CD4-positive, alpha-beta T cell (primary cell): ENCODE measurements around the gene C6orf136. TPM values are rescaled to one million over a fixed set of nuclear protein-coding genes. Genes with fewer than 3 reads are reported as not detected.

Source experiments
- ATAC-seq: fragments of 200-7000 bp; cut with Tn5 transposase; one replicate; pipeline ENCODE4 v1.10.0; 2022; ENCODE audit warnings: mild to moderate bottlenecking; ENCODE audit not compliant: poor library complexity
- CTCF ChIA-PET: fragments of 350-600 bp; sonication (Branson Sonifier 250); formaldehyde crosslinking; loops from one replicate; lab custom pipeline; 2021; ENCODE audit warnings: antibody characterized with exemption, inconsistent platforms; lab: Charles Lee
- POLR2A ChIA-PET: fragments of 350-600 bp; sonication (Branson Sonifier 250); formaldehyde crosslinking; loops from one replicate; lab custom pipeline; 2021; ENCODE audit warnings: antibody characterized with exemption, inconsistent platforms; lab: Charles Lee
- DNase-seq, 14 experiments: peaks; one replicate each; pipeline ENCODE4 v3.0.0-alpha.2; 2013 to 2020; ENCODE audit warnings: mixed read lengths in 2 of 14
- H3K27ac ChIP-seq, 2 donors: one replicate each; pipeline versions ENCODE4 v1.5.1 to v1.7.0; 2013; ENCODE audit warnings: low read length in 2 of 2, low read depth in 1 of 2, mild to moderate bottlenecking in 1 of 2
- H3K27me3 ChIP-seq, 2 experiments: 1 replicate in 1 of 2; 2 replicates in 1 of 2; pipeline versions ENCODE4 v1.6.1 to v1.7.0; 2013; ENCODE audit warnings: low read length in 2 of 2, control low read depth in 1 of 2, mild to moderate bottlenecking in 1 of 2, moderate library complexity in 1 of 2; ENCODE audit not compliant: insufficient read depth in 2 of 2, control insufficient read depth in 1 of 2
- H3K36me3 ChIP-seq: one replicate; pipeline ENCODE4 v1.6.1; 2013; ENCODE audit warnings: low read length, control low read depth; ENCODE audit not compliant: insufficient read depth
- H3K4me1 ChIP-seq: one replicate; pipeline ENCODE4 v1.6.1; 2013; ENCODE audit warnings: low read length, control low read depth; ENCODE audit not compliant: insufficient read depth
- H3K4me3 ChIP-seq: one replicate; pipeline ENCODE4 v1.5.1; 2013; ENCODE audit warnings: mild to moderate bottlenecking, low read length, moderate library complexity
- H3K9me3 ChIP-seq, 2 experiments: 1 replicate in 1 of 2; 2 replicates in 1 of 2; pipeline versions ENCODE4 v1.6.1 to v1.7.0; 2013; ENCODE audit warnings: low read length in 2 of 2, mild to moderate bottlenecking in 2 of 2, control low read depth in 1 of 2, moderate library complexity in 1 of 2; ENCODE audit not compliant: control insufficient read depth in 1 of 2, insufficient read depth in 1 of 2
- H3K27ac Mint-ChIP-seq: one replicate; pipeline ENCODE4 v1.8.0; 2020; ENCODE audit warnings: mixed read lengths
- H3K27me3 Mint-ChIP-seq: one replicate; pipeline ENCODE4 v1.8.0; 2021; ENCODE audit warnings: mixed read lengths
- H3K36me3 Mint-ChIP-seq: one replicate; pipeline ENCODE4 v1.8.0; 2021; ENCODE audit warnings: low read depth, mixed read lengths
- H3K4me1 Mint-ChIP-seq: one replicate; pipeline ENCODE4 v1.8.0; 2021; ENCODE audit warnings: low read depth, mixed read lengths
- H3K4me3 Mint-ChIP-seq: one replicate; pipeline ENCODE4 v1.8.0; 2020; ENCODE audit warnings: mild to moderate bottlenecking, mixed read lengths
- H3K9me3 Mint-ChIP-seq: one replicate; pipeline ENCODE4 v1.8.0; 2020; ENCODE audit warnings: mixed read lengths
- CTCF ChIP-seq: fragments of 200-600 bp; IDR thresholded peaks from one replicate; pipeline ENCODE4 v1.8.0; 2022; ENCODE audit warnings: antibody characterized with exemption, mild to moderate bottlenecking
- intact Hi-C, 2 experiments: fragments of 100-400 bp; cut with DNase I in 1 of 2; cut with micrococcal nuclease in 1 of 2; formaldehyde crosslinking; loops; one replicate each; pipeline versions ENCODE4 v1.15.1 to v1.9.0; 2023 to 2025; cut with DNase I, micrococcal nuclease
- total RNA-seq, 174 experiments: library from RNA in 2 of 174; stranded (reverse) in 2 of 174; gene quantifications; one replicate each; pipeline ENCODE4 v1.2.3 and lab custom pipeline; 2021 to 2026

The C6orf136 gene
- total RNA-seq, 2 experiments from 2014 or later, result 20.3 to 21.7 TPM

GRCh38 chr6:30617565-30618269, 29.2 kb upstream of the C6orf136 start, which contains the start of gene MRPS18B:
MRPS18B (plus strand) TSS chr6:30617840; CDS start chr6:30617866, 26 bp downstream.
- peaks cover 68% of the 10 kb centered on the region for H3K36me3 Mint-ChIP-seq
- H3K9me3 ChIP-seq, result no peaks in the 10 kb centered on the region

GRCh38 chr6:30618270-30618797, 28.6 kb upstream of the C6orf136 start:
- TF ChIP-seq CTCF, result no peak
- CTCF ChIA-PET, result interaction anchor here (0.7 to 2.2 kb wide), 11 partner anchors 8 to 763 kb away, joined by 3 to 12 read pairs (median 5); partner anchors contain the start of genes ATAT1 and DHX16
- Mint-ChIP-seq H3K4me3 (peak overlapping the region; percentile 100), H3K36me3 (peaks cover 70% of the 10 kb centered on the region), H3K27ac (peak overlapping the region; percentile 99), H3K4me1 (peaks cover 20% of the 10 kb centered on the region), H3K9me3 (no peaks in the 10 kb centered on the region), H3K27me3 (peaks cover 5% of the 10 kb centered on the region)
- DNase-seq, result no peak
- Histone ChIP-seq H3K27ac (peak overlapping the region; percentile 94 to 98), H3K9me3 (no peaks in the 10 kb centered on the region), H3K27me3 (no peaks in the 10 kb centered on the region), H3K4me3 (peak overlapping the region; percentile 65), H3K4me1 (peaks cover 29% of the 10 kb centered on the region), H3K36me3 (peaks cover 45% of the 10 kb centered on the region)
- POLR2A ChIA-PET, result interaction anchor here (0.7 to 2.4 kb wide), 35 partner anchors 8 to 1177 kb away, joined by 3 to 31 read pairs (median 6); partner anchors contain the start of genes ABCF1, ATAT1, BAG6 and C6orf136
- intact Hi-C loops, result loop anchor here (1.0 to 5.0 kb wide), 3 partner anchors 8 to 54 kb away; partner anchors contain the start of genes ABCF1 (in 1 of the 2), ATAT1 (in 1 of the 2) and DHX16 (in 1 of the 2)
- ATAC-seq, result no peak

More at GRCh38 chr6:30617565-30618269, 29.2 kb upstream of the C6orf136 start, which contains the start of gene MRPS18B:
- peak within 1 kb of the TSS; percentile 94 to 98 for H3K27ac ChIP-seq
- no peaks in the 10 kb centered on the region for H3K27me3 ChIP-seq
- peaks cover 42% of the 10 kb centered on the region for H3K36me3 ChIP-seq
- POLR2A ChIA-PET, result interaction anchor here (0.6 to 2.4 kb wide), 47 partner anchors 9 to 1178 kb away, joined by 3 to 31 read pairs (median 5); partner anchors contain the start of genes ABCF1, ATAT1, BAG6 and C6orf136
- Mint-ChIP-seq H3K27me3 (peaks cover 5% of the 10 kb centered on the region), H3K9me3 (no peaks in the 10 kb centered on the region), H3K27ac (peak within 1 kb of the TSS; percentile 99), H3K4me1 (peaks cover 26% of the 10 kb centered on the region), H3K4me3 (peak within 1 kb of the TSS; percentile 100)
- DNase-seq (peak; percentile 93 to 100 (median 98)), ATAC-seq (peak; percentile 73)
- no peak for TF ChIP-seq CTCF
- CTCF ChIA-PET, result interaction anchor here (0.7 to 2.2 kb wide), 12 partner anchors 9 to 764 kb away, joined by 3 to 12 read pairs (median 4); partner anchors contain the start of genes ATAT1, DHX16 and MDC1
- peaks cover 33% of the 10 kb centered on the region for H3K4me1 ChIP-seq
- peak within 1 kb of the TSS; percentile 76 for H3K4me3 ChIP-seq
- intact Hi-C loops, result loop anchor here (1.0 to 5.0 kb wide), 6 partner anchors 9 to 129 kb away; partner anchors contain the start of genes ABCF1 (in 1 of the 2), ATAT1 (in 1 of the 2), DHX16 (in 1 of the 2) and HLA-E (in 1 of the 2)

GRCh38 chr6:30619561-30619960, 27.4 kb upstream of the C6orf136 start:
- Histone ChIP-seq H3K27ac (no peak overlapping the region), H3K9me3 (no peaks in the 10 kb centered on the region), H3K27me3 (no peaks in the 10 kb centered on the region), H3K36me3 (peaks cover 56% of the 10 kb centered on the region), H3K4me1 (peaks cover 17% of the 10 kb centered on the region), H3K4me3 (no peak overlapping the region)
- DNase-seq, result no peak
- no peak for ATAC-seq
- no peak for TF ChIP-seq CTCF
- ChIA-PET POLR2A (interaction anchor here (1.2 kb wide), 1 partner anchor 65 kb away, joined by 3 read pairs; no protein-coding TSS in a partner anchor), CTCF (interaction anchor here (0.7 kb wide), 1 partner anchor 179 kb away, joined by 3 read pairs; no protein-coding TSS in a partner anchor)
- intact Hi-C loops, result loop anchor here in 1 of 2 experiments (5.0 kb wide), 1 partner anchor 53 kb away; the partner anchor contains the start of gene DHX16
- Mint-ChIP-seq H3K4me3 (no peak overlapping the region), H3K27me3 (peaks cover 5% of the 10 kb centered on the region), H3K4me1 (peaks cover 10% of the 10 kb centered on the region), H3K36me3 (peaks cover 69% of the 10 kb centered on the region), H3K27ac (peak overlapping the region; percentile 99), H3K9me3 (no peaks in the 10 kb centered on the region)
